Ramos (cell line): Measurements from ENCODE around the gene CYB561.

ENCODE experiments used
- in situ Hi-C: fragments of 300-500 bp; cut with MboI; formaldehyde crosslinking; loops from one replicate; pipeline ENCODE4 v1.14.3; 2022; ENCODE audit warnings: low sequenced_read_pairs; ENCODE audit not compliant: unreplicated experiment

CYB561 gene

GRCh38 chr17:63437287-63438091 is 8.6 kb downstream of the CYB561 start:
- in situ Hi-C loops: loop anchor here (25.0 kb wide), 1 partner anchor 425 kb away; the partner anchor contains the start of gene CSH2

- in situ Hi-C loops: loop anchor here (25.0 kb wide), 1 partner anchor 426 kb away; the partner anchor contains the start of gene CSH2
Measured at GRCh38 chr17:63436523-63437110, 9.5 kb downstream of the CYB561 start.

GRCh38 chr17:63435681-63436522 is 10.2 kb downstream of the CYB561 start:
- in situ Hi-C loops: loop anchor here (25.0 kb wide), 1 partner anchor 426 kb away; the partner anchor contains the start of gene CSH2

GRCh38 chr17:63434951-63435571 is 11.0 kb downstream of the CYB561 start:
- in situ Hi-C loops: loop anchor here (25.0 kb wide), 1 partner anchor 427 kb away; the partner anchor contains the start of gene CSH2

GRCh38 chr17:63433746-63434591 is 12.1 kb downstream of the CYB561 start:
- in situ Hi-C loops: loop anchor here (25.0 kb wide), 1 partner anchor 428 kb away; the partner anchor contains the start of gene CSH2

GRCh38 chr17:63431939-63432804 is 13.9 kb downstream of the CYB561 start:
- in situ Hi-C loops: loop anchor here (25.0 kb wide), 1 partner anchor 430 kb away; the partner anchor contains the start of gene CSH2

- in situ Hi-C loops: loop anchor here (25.0 kb wide), 1 partner anchor 431 kb away; the partner anchor contains the start of gene CSH2
Measured at GRCh38 chr17:63431618-63431938, 14.5 kb downstream of the CYB561 start.

GRCh38 chr17:63430223-63430622 is 15.9 kb downstream of the CYB561 start:
- in situ Hi-C loops: loop anchor here (25.0 kb wide), 1 partner anchor 432 kb away; the partner anchor contains the start of gene CSH2

GRCh38 chr17:63429766-63430165 is 16.3 kb downstream of the CYB561 start:
- in situ Hi-C loops: loop anchor here (25.0 kb wide), 1 partner anchor 433 kb away; the partner anchor contains the start of gene CSH2

- in situ Hi-C loops: loop anchor here (25.0 kb wide), 1 partner anchor 435 kb away; the partner anchor contains the start of gene CSH2
Measured at GRCh38 chr17:63426917-63427308, 19.2 kb downstream of the CYB561 start.

- in situ Hi-C loops: loop anchor here (25.0 kb wide), 1 partner anchor 436 kb away; the partner anchor contains the start of gene CSH2
Measured at GRCh38 chr17:63426041-63426916, 19.8 kb downstream of the CYB561 start.

- in situ Hi-C loops: loop anchor here (25.0 kb wide), 1 partner anchor 437 kb away; the partner anchor contains the start of gene CSH2
Measured at GRCh38 chr17:63425483-63425882, 20.6 kb downstream of the CYB561 start.

- in situ Hi-C loops: loop anchor here (5.0 to 25.0 kb wide), 2 partner anchors 193 to 737 kb away; no protein-coding TSS in a partner anchor
Measured at GRCh38 chr17:63423963-63424362, 22.1 kb downstream of the CYB561 start.

- in situ Hi-C loops: loop anchor here (5.0 to 25.0 kb wide), 2 partner anchors 194 to 736 kb away; no protein-coding TSS in a partner anchor
Measured at GRCh38 chr17:63423251-63423950, 22.7 kb downstream of the CYB561 start.

GRCh38 chr17:63421681-63422645 is 24.1 kb downstream of the CYB561 start:
- in situ Hi-C loops: loop anchor here (5.0 to 25.0 kb wide), 2 partner anchors 195 to 735 kb away; no protein-coding TSS in a partner anchor
